Endothelial cell of umbilical vein (primary cell): Measurements from ENCODE around the gene SLC22A3. TPM values are rescaled to one million over a fixed set of nuclear protein-coding genes. Genes with fewer than 3 reads are reported as not detected.

Experiments used
- BruUV-seq: library from RNA; stranded (reverse); fragments of 400-500 nt; replicated peaks from 2 replicates; lab custom pipeline; 2021; lab: Mats Ljungman, UMichigan
- CTCF ChIA-PET: fragments of 300-600, 350-600 bp; sonication (Branson Sonifier 250); formaldehyde crosslinking; loops from one replicate; lab custom pipeline; 2021; ENCODE audit warnings: antibody characterized with exemption, inconsistent platforms; lab: Charles Lee
- POLR2A ChIA-PET: fragments of 300-600, 350-600 bp; sonication (Branson Sonifier 250); formaldehyde crosslinking; loops from one replicate; lab custom pipeline; 2021; ENCODE audit warnings: antibody characterized with exemption, inconsistent platforms; lab: Charles Lee
- DNase-seq: peaks from one replicate; pipeline ENCODE4 v3.0.0-alpha.2; 2011; ENCODE audit warnings: low read depth, low spot score
- FAIRE-seq: peaks from 2 replicates; lab custom pipeline; 2011; peaks lifted over from hg19 to GRCh38; lab: Jason Lieb, UNC
- H2AFZ ChIP-seq: 2 replicates; pipeline ENCODE4 v1.6.0; 2012; ENCODE audit warnings: low read depth, low read length, control low read depth, inconsistent platforms
- H3K27ac ChIP-seq: 2 replicates; pipeline ENCODE4 v1.5.1; 2011; ENCODE audit warnings: low read depth, mild to moderate bottlenecking, control low read depth, low read length, moderate library complexity; ENCODE audit not compliant: insufficient read depth
- H3K27me3 ChIP-seq, 2 experiments: 2 replicates each; pipeline versions ENCODE4 v1.6.0 to v1.6.1; 2011; ENCODE audit warnings: low read length in 2 of 2, mixed read lengths in 1 of 2; ENCODE audit not compliant: control insufficient read depth in 2 of 2, insufficient read depth in 2 of 2
- H3K36me3 ChIP-seq, 2 experiments: 2 replicates in 1 of 2; 3 replicates in 1 of 2; pipeline ENCODE4 v1.5.1; 2011; ENCODE audit warnings: low read length in 2 of 2, mild to moderate bottlenecking in 1 of 2, moderate library complexity in 1 of 2; ENCODE audit not compliant: control insufficient read depth in 2 of 2, insufficient read depth in 2 of 2; ENCODE audit errors: extremely low read depth in 1 of 2
- H3K4me1 ChIP-seq: 3 replicates; pipeline ENCODE4 v1.5.1; 2011; ENCODE audit warnings: mild to moderate bottlenecking, low read length; ENCODE audit not compliant: control insufficient read depth, insufficient read depth; ENCODE audit errors: extremely low read depth
- H3K4me2 ChIP-seq: 2 replicates; pipeline ENCODE4 v1.6.1; 2011; ENCODE audit warnings: low read length, control low read depth, mixed read lengths; ENCODE audit not compliant: insufficient read depth
- H3K4me3 ChIP-seq, 3 experiments: fragments of 200-600 bp in 1 of 3; sonication (generic), shearing (Covaris generic) in 1 of 3; replicated peaks in 1 of 3; 2 replicates each; pipeline ENCODE4 v1.5.1; 2011 to 2016; ENCODE audit warnings: control low read depth in 3 of 3, low read length in 3 of 3, mild to moderate bottlenecking in 2 of 3, inconsistent platforms in 1 of 3, low read depth in 1 of 3, moderate library complexity in 1 of 3; ENCODE audit not compliant: insufficient read depth in 1 of 3
- H3K79me2 ChIP-seq: 2 replicates; pipeline ENCODE4 v1.6.0; 2012; ENCODE audit warnings: low read length, inconsistent platforms; ENCODE audit not compliant: control insufficient read depth, insufficient read depth
- H3K9ac ChIP-seq: replicated peaks from 2 replicates; pipeline ENCODE3; 2011; ENCODE audit warnings: low read length, control low read depth; ENCODE audit not compliant: insufficient read depth; ENCODE audit errors: extremely low read depth
- H3K9me1 ChIP-seq: replicated peaks from 3 replicates; pipeline ENCODE4 v1.6.0; 2011; ENCODE audit warnings: mild to moderate bottlenecking, low read length; ENCODE audit not compliant: control insufficient read depth, insufficient read depth; ENCODE audit errors: extremely low read depth
- H3K9me3 ChIP-seq: replicated peaks from 2 replicates; pipeline ENCODE4 v1.5.1; 2012; ENCODE audit warnings: low read length, inconsistent platforms; ENCODE audit not compliant: control insufficient read depth, insufficient read depth
- H4K20me1 ChIP-seq: replicated peaks from 2 replicates; pipeline ENCODE3; 2011; ENCODE audit warnings: mild to moderate bottlenecking, low read length; ENCODE audit not compliant: control insufficient read depth, insufficient read depth; ENCODE audit errors: extremely low read depth
- EZH2 ChIP-seq: IDR thresholded peaks from 2 replicates; pipeline ENCODE4 v1.6.1; 2012; ENCODE audit warnings: borderline replicate concordance, low read depth, mild to moderate bottlenecking, moderate library complexity, low read length, inconsistent platforms; ENCODE audit not compliant: severe bottlenecking
- FOS ChIP-seq: IDR thresholded peaks from 2 replicates; pipeline ENCODE4 v1.6.1; 2011; ENCODE audit warnings: mild to moderate bottlenecking, low read length, moderate library complexity, borderline replicate concordance; ENCODE audit not compliant: insufficient read depth
- GATA2 ChIP-seq: IDR thresholded peaks from 2 replicates; pipeline ENCODE4 v1.7.0; 2011; ENCODE audit warnings: low read depth, mild to moderate bottlenecking, moderate library complexity, mixed read lengths, low read length; ENCODE audit not compliant: insufficient read length, insufficient read depth
- JUN ChIP-seq: IDR thresholded peaks from 2 replicates; pipeline ENCODE4 v1.6.1; 2011; ENCODE audit warnings: borderline replicate concordance, low read depth; ENCODE audit not compliant: insufficient read length, insufficient read depth
- MYC ChIP-seq: IDR thresholded peaks from one replicate; pipeline ENCODE4 v1.6.1; 2011; ENCODE audit warnings: mild to moderate bottlenecking, low read depth, low read length
- POLR2A ChIP-seq: IDR thresholded peaks from 2 replicates; pipeline ENCODE4 v1.6.1; 2012; ENCODE audit warnings: low read depth, mild to moderate bottlenecking, control low read depth, low read length
- POLR2AphosphoS5 ChIP-seq: IDR thresholded peaks from 2 replicates; pipeline ENCODE4 v1.6.1; 2012; ENCODE audit warnings: low read depth, mild to moderate bottlenecking, control low read depth, low read length, moderate library complexity; ENCODE audit not compliant: insufficient read depth
- dilution Hi-C: fragments of 300-500 bp; cut with MboI; formaldehyde crosslinking; loops from one replicate; pipeline ENCODE4 v1.15.0; 2019; ENCODE audit warnings: low sequenced_read_pairs; ENCODE audit not compliant: extremely low pct_ligation_motif_present
- intact Hi-C: fragments of 100-400 bp; cut with micrococcal nuclease; formaldehyde crosslinking; loops from one replicate; pipeline ENCODE4 v1.10.0; 2022
- polyA plus RNA-seq, 4 experiments: library from polyadenylated mRNA; depleted of rRNA in 3 of 4; stranded (reverse) in 3 of 4; unstranded in 1 of 4; fragments of >200 nt; gene quantifications; 2 replicates each; pipeline versions ENCODE4 v1.2.1 to v1.2.3, GENCODE V29; 2011 to 2012; ENCODE audit warnings: missing spikeins in 1 of 4
- total RNA-seq: library from RNA; stranded (reverse); gene quantifications from 2 replicates; pipeline ENCODE4 v1.2.3, GENCODE V29; 2021
- TF ChIP-seq, protein P1 (sequence below): IDR thresholded peaks from 2 replicates; pipeline ENCODE4 v1.6.1; 2011; ENCODE audit not compliant: insufficient read depth, insufficient read length
- TF ChIP-seq, protein P2 (sequence below), 2 donors: IDR thresholded peaks; 1 replicate in 1 of 2; 2 replicates in 1 of 2; pipeline ENCODE4 v1.5.1; 2011; ENCODE audit warnings: low read length in 2 of 2, mild to moderate bottlenecking in 2 of 2, moderate library complexity in 2 of 2, control low read depth in 1 of 2, inconsistent platforms in 1 of 2, low read depth in 1 of 2; ENCODE audit not compliant: insufficient read depth in 1 of 2; ENCODE audit errors: extremely low read depth in 1 of 2

The SLC22A3 gene
- total and polyA plus RNA-seq, 2 donors (not counting 3 experiments of a cell fraction or from before 2014, with no cell fraction given) = not detected

DNA sequence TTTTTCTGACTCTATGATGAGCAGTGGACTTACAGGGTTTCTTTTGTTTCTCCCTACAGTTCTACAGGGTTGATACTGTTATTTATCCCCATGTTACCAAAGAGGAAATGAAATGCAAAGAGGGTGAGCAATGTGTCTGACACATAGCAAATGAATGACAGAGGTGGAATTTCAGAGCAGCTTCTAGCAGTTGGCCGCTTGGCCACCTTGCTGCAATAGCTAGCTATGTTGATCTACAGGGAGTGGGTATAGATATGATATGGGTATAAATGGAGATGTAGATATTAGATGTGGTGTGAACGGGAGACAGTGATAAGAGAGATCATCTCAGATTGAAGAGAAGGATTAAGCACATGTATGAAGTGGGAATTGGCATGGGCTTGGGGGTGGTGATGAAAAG lies 10.9 kb upstream of the SLC22A3 start:
- Histone ChIP-seq H3K79me2 (no peaks in the 10 kb centered on the region), H3K36me3 (no peaks in the 10 kb centered on the region), H3K9me1 (no peaks in the 10 kb centered on the region), H3K9ac (no peak overlapping the region), H3K27me3 (no peaks in the 10 kb centered on the region), H3K9me3 (no peaks in the 10 kb centered on the region), H4K20me1 (no peaks in the 10 kb centered on the region), H3K4me3 (no peak overlapping the region), H3K4me1 (no peaks in the 10 kb centered on the region), H3K27ac (no peak overlapping the region), H3K4me2 (no peak overlapping the region), H2AFZ (no peak overlapping the region)
- POLR2A ChIA-PET = no interaction called here
- CTCF ChIA-PET = no interaction called here
- BruUV-seq = no TSS peak
- dilution Hi-C loops (no loop called here), intact Hi-C loops (no loop called here)
- no peak for TF ChIP-seq EZH2
- no peak for TF ChIP-seq GATA2
- TF ChIP-seq, protein P1, sequence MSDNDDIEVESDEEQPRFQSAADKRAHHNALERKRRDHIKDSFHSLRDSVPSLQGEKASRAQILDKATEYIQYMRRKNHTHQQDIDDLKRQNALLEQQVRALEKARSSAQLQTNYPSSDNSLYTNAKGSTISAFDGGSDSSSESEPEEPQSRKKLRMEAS = no peak
- TF ChIP-seq MYC = no peak
- no peak for TF ChIP-seq POLR2A
- no peak for TF ChIP-seq JUN
- no peak for TF ChIP-seq FOS
- TF ChIP-seq, protein P2, sequence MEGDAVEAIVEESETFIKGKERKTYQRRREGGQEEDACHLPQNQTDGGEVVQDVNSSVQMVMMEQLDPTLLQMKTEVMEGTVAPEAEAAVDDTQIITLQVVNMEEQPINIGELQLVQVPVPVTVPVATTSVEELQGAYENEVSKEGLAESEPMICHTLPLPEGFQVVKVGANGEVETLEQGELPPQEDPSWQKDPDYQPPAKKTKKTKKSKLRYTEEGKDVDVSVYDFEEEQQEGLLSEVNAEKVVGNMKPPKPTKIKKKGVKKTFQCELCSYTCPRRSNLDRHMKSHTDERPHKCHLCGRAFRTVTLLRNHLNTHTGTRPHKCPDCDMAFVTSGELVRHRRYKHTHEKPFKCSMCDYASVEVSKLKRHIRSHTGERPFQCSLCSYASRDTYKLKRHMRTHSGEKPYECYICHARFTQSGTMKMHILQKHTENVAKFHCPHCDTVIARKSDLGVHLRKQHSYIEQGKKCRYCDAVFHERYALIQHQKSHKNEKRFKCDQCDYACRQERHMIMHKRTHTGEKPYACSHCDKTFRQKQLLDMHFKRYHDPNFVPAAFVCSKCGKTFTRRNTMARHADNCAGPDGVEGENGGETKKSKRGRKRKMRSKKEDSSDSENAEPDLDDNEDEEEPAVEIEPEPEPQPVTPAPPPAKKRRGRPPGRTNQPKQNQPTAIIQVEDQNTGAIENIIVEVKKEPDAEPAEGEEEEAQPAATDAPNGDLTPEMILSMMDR (IDR thresholded peaks at IDR 0.05; ENCODE audit: extremely low read depth in 1 of 2, insufficient read depth in 1 of 2, low read depth in 1 of 2, low read length in 2 of 2) = no peak
- TF ChIP-seq POLR2AphosphoS5 = no peak
- FAIRE-seq (no peak), DNase-seq (no peak)
